GM19463 (cell line): ENCODE data around the gene SLIT3.

Experiments
- ATAC-seq: cut with Tn5 transposase; IDR thresholded peaks from one replicate; pipeline ENCODE4 v1.9.1; 2021; ENCODE audit warnings: mild to moderate bottlenecking, moderate library complexity; ENCODE audit not compliant: unreplicated experiment

Gene SLIT3

GRCh38 chr5:168734119-168734518, 566.8 kb downstream of the SLIT3 start:
- no peak for ATAC-seq

- no peak for ATAC-seq
Observed at GRCh38 chr5:168728546-168729211, 572.3 kb downstream of the SLIT3 start.

- ATAC-seq, result no peak
Observed at GRCh38 chr5:168727547-168727946, 573.4 kb downstream of the SLIT3 start.

- ATAC-seq, result no peak
Observed at GRCh38 chr5:168726342-168726741, 574.6 kb downstream of the SLIT3 start.

GRCh38 chr5:168724227-168724626, 576.7 kb downstream of the SLIT3 start:
- ATAC-seq, result no peak

GRCh38 chr5:168723037-168723436, 577.9 kb downstream of the SLIT3 start:
- ATAC-seq, result no peak

- no peak for ATAC-seq
Observed at GRCh38 chr5:168721966-168722365, 579.0 kb downstream of the SLIT3 start.

GRCh38 chr5:168721002-168721753, 579.8 kb downstream of the SLIT3 start:
- ATAC-seq, result no peak

GRCh38 chr5:168720575-168720974, 580.4 kb downstream of the SLIT3 start:
- no peak for ATAC-seq

GRCh38 chr5:168714046-168714445, 586.9 kb downstream of the SLIT3 start:
- ATAC-seq, result peak; percentile 68

- no peak for ATAC-seq
Observed at GRCh38 chr5:168713051-168713450, 587.9 kb downstream of the SLIT3 start.

GRCh38 chr5:168712280-168712924, 588.5 kb downstream of the SLIT3 start:
- no peak for ATAC-seq

- no peak for ATAC-seq
Observed at GRCh38 chr5:168710706-168711105, 590.2 kb downstream of the SLIT3 start.

GRCh38 chr5:168707716-168708695, 592.9 kb downstream of the SLIT3 start:
- no peak for ATAC-seq

- ATAC-seq, result no peak
Observed at GRCh38 chr5:168706655-168707069, 594.3 kb downstream of the SLIT3 start.

GRCh38 chr5:168705321-168705720, 595.6 kb downstream of the SLIT3 start:
- ATAC-seq, result no peak

GRCh38 chr5:168702511-168702910, 598.4 kb downstream of the SLIT3 start:
- no peak for ATAC-seq

- ATAC-seq, result no peak
Observed at GRCh38 chr5:168701641-168702040, 599.3 kb downstream of the SLIT3 start.

GRCh38 chr5:168699002-168699401, 601.9 kb downstream of the SLIT3 start:
- ATAC-seq, result no peak

- no peak for ATAC-seq
Observed at GRCh38 chr5:168697034-168697720, 603.8 kb downstream of the SLIT3 start.
